Measurements from ENCODE around the gene SELPLG.

The SELPLG gene

GRCh38 chr12:108610856-108611605 lies 22.7 kb downstream of the SELPLG start:
- no peaks in the 10 kb centered on the region for H3K36me3 ChIP-seq (ENCODE audit: insufficient read depth, low read length)
- no peaks in the 10 kb centered on the region for H4K20me1 ChIP-seq (ENCODE audit: insufficient read depth, low read length, poor library complexity, severe bottlenecking)
- H3K9me2 ChIP-seq (replicated peaks; ENCODE audit: low read depth, low read length): no peaks in the 10 kb centered on the region
- H3F3A ChIP-seq (ENCODE audit: low read depth): no peaks in the 10 kb centered on the region
- no peaks in the 10 kb centered on the region for H3K27me3 ChIP-seq (ENCODE audit: insufficient read depth, low read length, poor library complexity, severe bottlenecking)
- TF ChIP-seq EZH2phosphoT487 (IDR thresholded peaks at IDR 0.05; ENCODE audit: borderline replicate concordance): no peak
- TF ChIP-seq, protein P1, sequence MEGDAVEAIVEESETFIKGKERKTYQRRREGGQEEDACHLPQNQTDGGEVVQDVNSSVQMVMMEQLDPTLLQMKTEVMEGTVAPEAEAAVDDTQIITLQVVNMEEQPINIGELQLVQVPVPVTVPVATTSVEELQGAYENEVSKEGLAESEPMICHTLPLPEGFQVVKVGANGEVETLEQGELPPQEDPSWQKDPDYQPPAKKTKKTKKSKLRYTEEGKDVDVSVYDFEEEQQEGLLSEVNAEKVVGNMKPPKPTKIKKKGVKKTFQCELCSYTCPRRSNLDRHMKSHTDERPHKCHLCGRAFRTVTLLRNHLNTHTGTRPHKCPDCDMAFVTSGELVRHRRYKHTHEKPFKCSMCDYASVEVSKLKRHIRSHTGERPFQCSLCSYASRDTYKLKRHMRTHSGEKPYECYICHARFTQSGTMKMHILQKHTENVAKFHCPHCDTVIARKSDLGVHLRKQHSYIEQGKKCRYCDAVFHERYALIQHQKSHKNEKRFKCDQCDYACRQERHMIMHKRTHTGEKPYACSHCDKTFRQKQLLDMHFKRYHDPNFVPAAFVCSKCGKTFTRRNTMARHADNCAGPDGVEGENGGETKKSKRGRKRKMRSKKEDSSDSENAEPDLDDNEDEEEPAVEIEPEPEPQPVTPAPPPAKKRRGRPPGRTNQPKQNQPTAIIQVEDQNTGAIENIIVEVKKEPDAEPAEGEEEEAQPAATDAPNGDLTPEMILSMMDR (conservative IDR thresholded peaks at IDR 0.05; ENCODE audit: low read length): no peak
- no peaks in the 10 kb centered on the region for H3K79me2 ChIP-seq (ENCODE audit: insufficient read depth, low read length)
- no peak overlapping the region for H3K9ac ChIP-seq (ENCODE audit: low read depth, low read length, poor library complexity, severe bottlenecking)
- peaks cover 4% of the 10 kb centered on the region for H3K4me1 ChIP-seq (ENCODE audit: insufficient read depth, low read length, poor library complexity, severe bottlenecking)
- H3K4me2 ChIP-seq (ENCODE audit: low read depth, low read length, poor library complexity, severe bottlenecking): no peak overlapping the region
- no peaks in the 10 kb centered on the region for H3K9me3 ChIP-seq (ENCODE audit: insufficient read depth, low read depth, low read length)
- H3K4me3 ChIP-seq (ENCODE audit: low read length, poor library complexity, severe bottlenecking): no peak overlapping the region
- H2AFZ ChIP-seq (ENCODE audit: low read length): no peak overlapping the region

DNA sequence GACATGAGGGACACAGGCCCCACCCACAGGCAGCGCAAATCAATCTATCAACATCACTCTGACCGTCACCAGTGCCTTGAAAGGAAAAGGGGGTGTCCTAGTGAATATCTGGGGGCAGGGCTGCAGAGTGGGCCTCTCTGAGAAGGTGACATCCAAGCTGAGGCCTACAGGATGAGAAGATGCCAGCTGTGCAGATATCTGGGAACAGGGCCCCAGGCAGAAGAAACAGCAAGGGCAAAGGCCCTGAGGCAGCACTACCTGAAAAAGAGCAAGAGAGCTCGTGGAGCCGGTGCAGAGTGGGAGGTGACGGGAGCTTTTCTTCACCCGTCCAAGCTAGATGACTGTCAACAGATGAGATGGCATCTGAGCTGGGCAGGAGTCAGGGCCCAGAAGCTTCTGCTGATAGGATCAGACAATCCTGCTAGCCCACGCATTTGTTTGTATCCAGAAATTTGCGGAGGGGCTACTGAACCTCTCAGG lies 23.3 kb downstream of the SELPLG start:
- Histone ChIP-seq H4K20me1 (ENCODE audit: insufficient read depth, low read length, poor library complexity, severe bottlenecking) (no peaks in the 10 kb centered on the region), H3K9ac (ENCODE audit: low read depth, low read length, poor library complexity, severe bottlenecking) (no peak overlapping the region), H3F3A (ENCODE audit: low read depth) (no peaks in the 10 kb centered on the region), H3K4me3 (ENCODE audit: low read length, poor library complexity, severe bottlenecking) (no peak overlapping the region), H3K4me1 (ENCODE audit: insufficient read depth, low read length, poor library complexity, severe bottlenecking) (peaks cover 4% of the 10 kb centered on the region), H3K27me3 (ENCODE audit: insufficient read depth, low read length, poor library complexity, severe bottlenecking) (no peaks in the 10 kb centered on the region), H3K9me3 (ENCODE audit: insufficient read depth, low read depth, low read length) (no peaks in the 10 kb centered on the region), H3K9me2 (replicated peaks; ENCODE audit: low read depth, low read length) (no peaks in the 10 kb centered on the region), H2AFZ (ENCODE audit: low read length) (no peak overlapping the region), H3K4me2 (ENCODE audit: low read depth, low read length, poor library complexity, severe bottlenecking) (no peak overlapping the region), H3K36me3 (ENCODE audit: insufficient read depth, low read length) (no peaks in the 10 kb centered on the region), H3K79me2 (ENCODE audit: insufficient read depth, low read length) (no peaks in the 10 kb centered on the region)
- TF ChIP-seq, protein P1 (conservative IDR thresholded peaks at IDR 0.05; ENCODE audit: low read length): no peak
- TF ChIP-seq EZH2phosphoT487 (IDR thresholded peaks at IDR 0.05; ENCODE audit: borderline replicate concordance): no peak

GRCh38 chr12:108609537-108610335 lies 24.0 kb downstream of the SELPLG start:
- TF ChIP-seq, protein P1 (conservative IDR thresholded peaks at IDR 0.05; ENCODE audit: low read length): no peak
- TF ChIP-seq EZH2phosphoT487 (IDR thresholded peaks at IDR 0.05; ENCODE audit: borderline replicate concordance): no peak
- H3K9ac ChIP-seq (ENCODE audit: low read depth, low read length, poor library complexity, severe bottlenecking): no peak overlapping the region
- no peaks in the 10 kb centered on the region for H4K20me1 ChIP-seq (ENCODE audit: insufficient read depth, low read length, poor library complexity, severe bottlenecking)
- H3K4me1 ChIP-seq (ENCODE audit: insufficient read depth, low read length, poor library complexity, severe bottlenecking): peaks cover 4% of the 10 kb centered on the region
- no peaks in the 10 kb centered on the region for H3K27me3 ChIP-seq (ENCODE audit: insufficient read depth, low read length, poor library complexity, severe bottlenecking)
- no peak overlapping the region for H3K4me2 ChIP-seq (ENCODE audit: low read depth, low read length, poor library complexity, severe bottlenecking)
- no peak overlapping the region for H3K4me3 ChIP-seq (ENCODE audit: low read length, poor library complexity, severe bottlenecking)
- no peaks in the 10 kb centered on the region for H3F3A ChIP-seq (ENCODE audit: low read depth)
- H3K36me3 ChIP-seq (ENCODE audit: insufficient read depth, low read length): no peaks in the 10 kb centered on the region
- H3K9me3 ChIP-seq (ENCODE audit: insufficient read depth, low read depth, low read length): no peaks in the 10 kb centered on the region
- H3K79me2 ChIP-seq (ENCODE audit: insufficient read depth, low read length): no peaks in the 10 kb centered on the region
- H2AFZ ChIP-seq (ENCODE audit: low read length): no peak overlapping the region
- no peaks in the 10 kb centered on the region for H3K9me2 ChIP-seq (replicated peaks; ENCODE audit: low read depth, low read length)
